ENCODE data around the gene POLA1. TPM values are rescaled to one million over a fixed set of nuclear protein-coding genes. Genes with fewer than 3 reads are reported as not detected.

The POLA1 gene
- polyA plus RNA-seq, 1 donor from 2014 or later: 5.8 TPM

- TF ChIP-seq EZH2 (IDR thresholded peaks at IDR 0.05; ENCODE audit: borderline replicate concordance, insufficient read depth, low read length, poor library complexity, severe bottlenecking) (no peak), SMC3 (conservative IDR thresholded peaks at IDR 0.05; ENCODE audit: poor library complexity) (no peak), EP300 (conservative IDR thresholded peaks at IDR 0.05; ENCODE audit: poor library complexity, severe bottlenecking) (no peak), CTCF (IDR thresholded peaks at IDR 0.05; ENCODE audit: poor library complexity, severe bottlenecking) (no peak), MXI1 (conservative IDR thresholded peaks at IDR 0.05; ENCODE audit: poor library complexity, severe bottlenecking) (no peak), RAD21 (conservative IDR thresholded peaks at IDR 0.05) (no peak), REST (IDR thresholded peaks at IDR 0.05; ENCODE audit: borderline replicate concordance) (no peak), TAF1 (IDR thresholded peaks at IDR 0.05; ENCODE audit: low read depth) (no peak), POLR2AphosphoS5 (IDR thresholded peaks at IDR 0.05) (no peak)
- H3K36me3 ChIP-seq (ENCODE audit: insufficient read depth, low read length): peaks cover 6% of the 10 kb centered on the region
- H4K20me1 ChIP-seq (ENCODE audit: insufficient read depth): no peaks in the 10 kb centered on the region
- no peaks in the 10 kb centered on the region for H3F3A ChIP-seq (ENCODE audit: insufficient read depth, low read length, poor library complexity, severe bottlenecking)
- H3K4me3 ChIP-seq (ENCODE audit: low read length): no peak overlapping the region
- no peaks in the 10 kb centered on the region for H3K27me3 ChIP-seq (ENCODE audit: insufficient read depth, low read depth, low read length)
- no peak overlapping the region for H3K4me2 ChIP-seq (ENCODE audit: low read length)
- H3K79me2 ChIP-seq (replicated peaks; ENCODE audit: insufficient read depth, low read length): no peaks in the 10 kb centered on the region
- no peak overlapping the region for H2AFZ ChIP-seq (ENCODE audit: low read depth, low read length)
- no peak overlapping the region for H3K9ac ChIP-seq (ENCODE audit: low read length)
- no peaks in the 10 kb centered on the region for H3K9me3 ChIP-seq (ENCODE audit: low read length)
- no peaks in the 10 kb centered on the region for H3K9me2 ChIP-seq (ENCODE audit: insufficient read depth, low read length)
- no peak overlapping the region for H3K27ac ChIP-seq (ENCODE audit: low read length)
Observed at GRCh38 chrX:24748196-24748595, 54.5 kb downstream of the POLA1 start.

GRCh38 chrX:24759786-24760185 lies 66.1 kb downstream of the POLA1 start:
- Histone ChIP-seq H3K27ac (ENCODE audit: low read length) (no peak overlapping the region), H2AFZ (ENCODE audit: low read depth, low read length) (no peak overlapping the region), H3K27me3 (ENCODE audit: insufficient read depth, low read depth, low read length) (no peaks in the 10 kb centered on the region), H3F3A (ENCODE audit: insufficient read depth, low read length, poor library complexity, severe bottlenecking) (no peaks in the 10 kb centered on the region), H3K79me2 (replicated peaks; ENCODE audit: insufficient read depth, low read length) (no peaks in the 10 kb centered on the region), H3K9ac (ENCODE audit: low read length) (no peak overlapping the region), H3K9me2 (ENCODE audit: insufficient read depth, low read length) (no peaks in the 10 kb centered on the region), H3K4me2 (ENCODE audit: low read length) (no peak overlapping the region), H4K20me1 (ENCODE audit: insufficient read depth) (no peaks in the 10 kb centered on the region), H3K36me3 (ENCODE audit: insufficient read depth, low read length) (no peaks in the 10 kb centered on the region), H3K9me3 (ENCODE audit: low read length) (no peaks in the 10 kb centered on the region), H3K4me3 (ENCODE audit: low read length) (no peak overlapping the region)
- TF ChIP-seq POLR2AphosphoS5 (IDR thresholded peaks at IDR 0.05) (no peak), CTCF (IDR thresholded peaks at IDR 0.05; ENCODE audit: poor library complexity, severe bottlenecking) (no peak), RAD21 (conservative IDR thresholded peaks at IDR 0.05) (no peak), EP300 (conservative IDR thresholded peaks at IDR 0.05; ENCODE audit: poor library complexity, severe bottlenecking) (no peak), SMC3 (conservative IDR thresholded peaks at IDR 0.05; ENCODE audit: poor library complexity) (no peak), REST (IDR thresholded peaks at IDR 0.05; ENCODE audit: borderline replicate concordance) (no peak), MXI1 (conservative IDR thresholded peaks at IDR 0.05; ENCODE audit: poor library complexity, severe bottlenecking) (no peak), TAF1 (IDR thresholded peaks at IDR 0.05; ENCODE audit: low read depth) (no peak), EZH2 (IDR thresholded peaks at IDR 0.05; ENCODE audit: borderline replicate concordance, insufficient read depth, low read length, poor library complexity, severe bottlenecking) (no peak)
